C4-2B (cell line): ENCODE results near the gene BICDL1.

Experiments
- ZFX ChIP-seq: fragments of 450-650 bp; IDR thresholded peaks from 2 replicates; pipeline ENCODE4 v1.6.1; 2017
- TF ChIP-seq, protein P1 (sequence below): fragments of 450-650 bp; conservative IDR thresholded peaks from 2 replicates; pipeline ENCODE4 v1.5.1; 2017; ENCODE audit warnings: mild to moderate bottlenecking

DNA sequence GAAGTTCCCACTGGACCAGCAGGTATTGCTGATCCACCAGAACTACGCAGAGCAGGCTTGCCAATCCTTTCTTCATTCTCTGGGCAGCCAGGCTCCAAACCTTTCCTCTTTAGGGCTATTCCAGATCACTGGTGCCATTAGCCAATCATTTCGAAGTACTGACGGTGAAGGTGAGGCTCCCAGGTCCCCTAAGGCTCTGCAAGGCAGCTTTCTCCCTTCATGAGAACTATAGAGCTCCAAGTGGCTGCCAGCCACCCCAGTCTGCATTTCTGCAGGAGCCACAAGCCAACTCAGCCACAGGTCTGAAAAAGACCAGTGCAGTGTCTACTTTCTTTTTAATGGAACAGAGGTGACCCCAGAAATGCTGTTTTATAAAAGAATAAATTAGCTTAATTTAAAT lies 78.9 kb downstream of the BICDL1 start:
- TF ChIP-seq, protein P1, sequence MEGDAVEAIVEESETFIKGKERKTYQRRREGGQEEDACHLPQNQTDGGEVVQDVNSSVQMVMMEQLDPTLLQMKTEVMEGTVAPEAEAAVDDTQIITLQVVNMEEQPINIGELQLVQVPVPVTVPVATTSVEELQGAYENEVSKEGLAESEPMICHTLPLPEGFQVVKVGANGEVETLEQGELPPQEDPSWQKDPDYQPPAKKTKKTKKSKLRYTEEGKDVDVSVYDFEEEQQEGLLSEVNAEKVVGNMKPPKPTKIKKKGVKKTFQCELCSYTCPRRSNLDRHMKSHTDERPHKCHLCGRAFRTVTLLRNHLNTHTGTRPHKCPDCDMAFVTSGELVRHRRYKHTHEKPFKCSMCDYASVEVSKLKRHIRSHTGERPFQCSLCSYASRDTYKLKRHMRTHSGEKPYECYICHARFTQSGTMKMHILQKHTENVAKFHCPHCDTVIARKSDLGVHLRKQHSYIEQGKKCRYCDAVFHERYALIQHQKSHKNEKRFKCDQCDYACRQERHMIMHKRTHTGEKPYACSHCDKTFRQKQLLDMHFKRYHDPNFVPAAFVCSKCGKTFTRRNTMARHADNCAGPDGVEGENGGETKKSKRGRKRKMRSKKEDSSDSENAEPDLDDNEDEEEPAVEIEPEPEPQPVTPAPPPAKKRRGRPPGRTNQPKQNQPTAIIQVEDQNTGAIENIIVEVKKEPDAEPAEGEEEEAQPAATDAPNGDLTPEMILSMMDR = no peak
- no peak for TF ChIP-seq ZFX
